Gastrocnemius medialis (tissue), 4 donors: ENCODE data around the gene LAPTM4A.
"Not testable (repeated sequence)": the region's sequence is repeated elsewhere in the genome, so short reads cannot be mapped to it uniquely, and the experiment has no call there.

ENCODE experiments used
- CTCF ChIP-seq, 5 experiments: fragments of 450-650 bp in 3 of 5; fragments of 200-600 bp in 2 of 5; sonication (generic) in 2 of 5; IDR thresholded peaks in 4 of 5; conservative IDR thresholded peaks in 1 of 5; 1 replicate in 4 of 5; 2 replicates in 1 of 5; pipeline ENCODE4 v1.5.1; 2016 to 2019; ENCODE audit warnings: antibody characterized with exemption in 5 of 5, mild to moderate bottlenecking in 3 of 5, moderate library complexity in 3 of 5
- POLR2A ChIP-seq, 2 donors: fragments of 450-650 bp; IDR thresholded peaks; one replicate each; pipeline ENCODE4 v1.6.1; 2017; ENCODE audit warnings: antibody characterized with exemption in 2 of 2, mild to moderate bottlenecking in 2 of 2, moderate library complexity in 2 of 2

- TF ChIP-seq CTCF (IDR thresholded peaks at IDR 0.05 in 4 of 5, conservative IDR thresholded peaks at IDR 0.05 in 1 of 5); POLR2A (IDR thresholded peaks at IDR 0.05): not testable (repeated sequence)
Measured at GRCh38 chr2:20074046-20074648, 22.7 kb upstream of the LAPTM4A start.
